K562 (cell line): ENCODE measurements around the gene MYO15B. TPM values are rescaled to one million over a fixed set of nuclear protein-coding genes. Genes with fewer than 3 reads are reported as not detected.

Experiments
- CBFA2T3 ChIP-seq: fragments of 450-650 bp; IDR thresholded peaks from 2 replicates; pipeline ENCODE4 v1.6.1; 2017
- CHD4 ChIP-seq: fragments of 200-600 bp; sonication (generic); IDR thresholded peaks from 3 replicates; pipeline ENCODE4 v1.6.1; 2012; ENCODE audit warnings: low read depth, mild to moderate bottlenecking, mixed read lengths, low read length, inconsistent platforms; ENCODE audit not compliant: insufficient read depth, insufficient replicate concordance, poor library complexity, severe bottlenecking
- CSDE1 ChIP-seq, 2 experiments: fragments of 450-650 bp; IDR thresholded peaks; 2 replicates each; pipeline ENCODE4 v1.6.1; 2016; ENCODE audit warnings: mild to moderate bottlenecking in 1 of 2
- ELF4 ChIP-seq: fragments of 450-650 bp; formaldehyde crosslinking; IDR thresholded peaks from 2 replicates; pipeline ENCODE4 v1.4.0; 2022; ENCODE audit warnings: missing genetic modification characterization
- GTF2E2 ChIP-seq: fragments of 200-800 bp; sonication (Bioruptor generic); IDR thresholded peaks from 2 replicates; pipeline ENCODE4 v1.6.1; 2016; ENCODE audit warnings: missing genetic modification characterization, missing compliant biosample characterization
- HNRNPLL ChIP-seq: fragments of 200-400 bp; formaldehyde crosslinking; IDR thresholded peaks from 2 replicates; pipeline ENCODE4 v1.6.1; 2017; ENCODE audit warnings: low read length, low read depth, mild to moderate bottlenecking; ENCODE audit not compliant: poor library complexity, severe bottlenecking
- NFRKB ChIP-seq: fragments of 450-650 bp; IDR thresholded peaks from 2 replicates; pipeline ENCODE4 v1.6.1; 2016; ENCODE audit warnings: low read depth
- NR1H2 ChIP-seq: sonication (generic); formaldehyde crosslinking; IDR thresholded peaks from 2 replicates; pipeline ENCODE4 v1.4.0; 2020; ENCODE audit warnings: mild to moderate bottlenecking, missing genetic modification reagents
- NR4A1 ChIP-seq, 2 experiments: fragments of 250-450 bp in 1 of 2; fragments of 450-650 bp in 1 of 2; sonication (Bioruptor Pico) in 1 of 2; IDR thresholded peaks; 2 replicates each; pipeline versions ENCODE4 v1.4.0 to v1.6.1; 2016 to 2020; ENCODE audit warnings: mild to moderate bottlenecking in 2 of 2, missing compliant biosample characterization in 1 of 2, missing genetic modification characterization in 1 of 2, moderate library complexity in 1 of 2
- PRPF4 ChIP-seq: fragments of 200-400 bp; formaldehyde crosslinking; IDR thresholded peaks from one replicate; pipeline ENCODE4 v1.6.1; 2017; ENCODE audit warnings: low read length, low read depth, mild to moderate bottlenecking; ENCODE audit not compliant: insufficient read depth, poor library complexity, severe bottlenecking
- RFX7 ChIP-seq: fragments of 250-450 bp; sonication (Bioruptor Pico); IDR thresholded peaks from 2 replicates; pipeline ENCODE4 v1.5.1; 2021; ENCODE audit warnings: mild to moderate bottlenecking
- SIN3B ChIP-seq: fragments of 450-650 bp; IDR thresholded peaks from 2 replicates; pipeline ENCODE4 v1.6.1; 2017; ENCODE audit warnings: low read depth, mild to moderate bottlenecking, moderate library complexity
- SMAD1 ChIP-seq: fragments of 150-350 bp; IDR thresholded peaks from 2 replicates; pipeline ENCODE4 v1.6.1; 2014; ENCODE audit warnings: low read length, low read depth; ENCODE audit not compliant: partially characterized antibody
- SNIP1 ChIP-seq: fragments of 450-650 bp; IDR thresholded peaks from 2 replicates; pipeline ENCODE4 v1.7.1; 2017; ENCODE audit warnings: low read depth, mild to moderate bottlenecking
- THRAP3 ChIP-seq: fragments of 450-650 bp; IDR thresholded peaks from 2 replicates; pipeline ENCODE4 v1.6.1; 2016; ENCODE audit warnings: mild to moderate bottlenecking, inconsistent platforms, borderline replicate concordance
- ZNF239 ChIP-seq: fragments of 250-450 bp; sonication (Bioruptor Pico); IDR thresholded peaks from 2 replicates; pipeline ENCODE4 v1.4.0; 2020; ENCODE audit warnings: mild to moderate bottlenecking
- polyA plus RNA-seq, 8 experiments: library from polyadenylated mRNA; depleted of rRNA in 4 of 8; stranded (reverse) in 5 of 8; unstranded in 3 of 8; fragments of >200 nt; fragmentation: Nextera tagmentation in 2 of 8; fragmentation: Illumina TruSeq in 1 of 8; extraction: Ambion mirVana in 2 of 8; extraction: Trizol in 1 of 8; gene quantifications; 2 replicates each; pipeline versions ENCODE4 v1.2.1 to v1.2.3, GENCODE V29; 2011 to 2014; ENCODE audit warnings: inconsistent platforms in 1 of 8, missing spikeins in 1 of 8
- total RNA-seq, 7 experiments: library from RNA; depleted of rRNA in 6 of 7; stranded (reverse); fragments of >200 nt in 6 of 7; fragmentation: Illumina TruSeq in 2 of 7; extraction: Trizol in 2 of 7; gene quantifications; 2 replicates each; pipeline versions ENCODE4 v1.2.1 to v1.2.3, GENCODE V29; 2011 to 2021; ENCODE audit warnings: low replicate concordance in 1 of 7
- TF ChIP-seq, protein P1 (sequence below): fragments of 450-650 bp; IDR thresholded peaks from 2 replicates; pipeline ENCODE4 v1.6.1; 2017; ENCODE audit warnings: mild to moderate bottlenecking, moderate library complexity
- TF ChIP-seq, protein P2 (sequence below): fragments of 450-650 bp; IDR thresholded peaks from 2 replicates; pipeline ENCODE4 v1.6.1; 2016; ENCODE audit warnings: missing biosample characterization, missing genetic modification characterization
- TF ChIP-seq, protein P3 (sequence below): fragments of 250-450 bp; sonication (Bioruptor Pico); IDR thresholded peaks from 2 replicates; pipeline ENCODE4 v1.8.0; 2021; ENCODE audit warnings: moderate library complexity, mild to moderate bottlenecking, inconsistent platforms
- TF ChIP-seq, protein P4 (sequence below): fragments of 450-650 bp; IDR thresholded peaks from 2 replicates; pipeline ENCODE4 v1.7.1; 2018; ENCODE audit warnings: mild to moderate bottlenecking, low read depth; ENCODE audit not compliant: partially characterized antibody

MYO15B gene
- total and polyA plus RNA-seq, 9 of the 15 experiments (the other 6 are each of a cell fraction or from before 2014, with no cell fraction given): 0.05 to 3.1 (median 0.83) TPM; not detected in 2

DNA sequence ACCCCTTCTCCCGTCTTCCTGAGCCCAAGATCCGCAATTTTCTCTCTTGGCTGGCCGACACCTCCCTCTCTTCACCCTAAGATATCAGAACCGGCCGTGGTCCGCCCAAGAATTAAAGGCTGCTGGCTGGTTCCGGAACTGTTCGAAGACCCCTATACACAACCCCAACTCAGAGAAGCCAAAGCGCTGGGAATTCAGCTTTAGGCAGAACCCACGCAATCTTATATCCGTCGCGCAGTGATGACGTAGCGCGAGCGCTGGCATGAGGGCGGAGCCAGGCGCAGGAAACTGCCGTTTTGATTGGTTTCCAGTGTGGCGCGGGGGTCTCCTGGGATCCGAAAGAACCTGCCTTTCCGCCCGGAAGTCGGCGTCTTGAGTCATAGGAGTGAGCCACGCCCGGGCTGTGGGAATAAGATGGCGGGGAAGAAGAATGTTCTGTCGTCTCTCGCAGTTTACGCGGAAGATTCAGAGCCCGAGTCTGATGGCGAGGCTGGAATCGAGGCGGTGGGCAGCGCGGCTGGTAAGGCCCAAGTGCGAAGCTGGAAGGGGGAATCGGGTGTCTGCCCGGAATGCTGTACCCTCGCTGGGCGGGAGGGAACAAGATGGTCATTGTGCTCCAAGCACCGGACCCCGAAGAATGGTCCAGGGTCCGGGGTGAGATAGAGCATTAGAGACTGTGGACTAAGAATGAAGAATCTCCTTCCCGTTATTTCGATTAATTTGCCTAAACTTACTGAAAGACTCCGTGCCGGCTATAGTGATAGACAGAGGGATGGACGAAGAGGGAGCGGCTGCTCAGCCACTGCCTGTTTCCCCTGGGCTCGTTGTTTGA, 79.6 kb downstream of the MYO15B start, which contains the start of the genes RECQL5 and SAP30BP (continued):
- TF ChIP-seq SIN3B: peak; percentile 99
- no peak for TF ChIP-seq NR4A1 (CRISPR knock-in tag; IDR thresholded peaks at IDR 0.05)
- TF ChIP-seq NR4A1 (tag; IDR thresholded peaks at IDR 0.05): no peak
- TF ChIP-seq, protein P1, sequence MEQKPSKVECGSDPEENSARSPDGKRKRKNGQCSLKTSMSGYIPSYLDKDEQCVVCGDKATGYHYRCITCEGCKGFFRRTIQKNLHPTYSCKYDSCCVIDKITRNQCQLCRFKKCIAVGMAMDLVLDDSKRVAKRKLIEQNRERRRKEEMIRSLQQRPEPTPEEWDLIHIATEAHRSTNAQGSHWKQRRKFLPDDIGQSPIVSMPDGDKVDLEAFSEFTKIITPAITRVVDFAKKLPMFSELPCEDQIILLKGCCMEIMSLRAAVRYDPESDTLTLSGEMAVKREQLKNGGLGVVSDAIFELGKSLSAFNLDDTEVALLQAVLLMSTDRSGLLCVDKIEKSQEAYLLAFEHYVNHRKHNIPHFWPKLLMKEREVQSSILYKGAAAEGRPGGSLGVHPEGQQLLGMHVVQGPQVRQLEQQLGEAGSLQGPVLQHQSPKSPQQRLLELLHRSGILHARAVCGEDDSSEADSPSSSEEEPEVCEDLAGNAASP: no peak
- no peak for TF ChIP-seq THRAP3
- 0 out of 2 replicates have a peak, but pooled peaks have one; percentile 32 for TF ChIP-seq GTF2E2 (tag)
- TF ChIP-seq PRPF4: no peak
- no peak for TF ChIP-seq SNIP1
- no peak for TF ChIP-seq HNRNPLL
- 0 out of 4 replicates have a peak, but pooled peaks of 1 of the 2 experiments have one; percentile 22 for TF ChIP-seq CSDE1 (IDR thresholded peaks at IDR 0.05)
- peak; percentile 70 for TF ChIP-seq SMAD1
- TF ChIP-seq, protein P2, sequence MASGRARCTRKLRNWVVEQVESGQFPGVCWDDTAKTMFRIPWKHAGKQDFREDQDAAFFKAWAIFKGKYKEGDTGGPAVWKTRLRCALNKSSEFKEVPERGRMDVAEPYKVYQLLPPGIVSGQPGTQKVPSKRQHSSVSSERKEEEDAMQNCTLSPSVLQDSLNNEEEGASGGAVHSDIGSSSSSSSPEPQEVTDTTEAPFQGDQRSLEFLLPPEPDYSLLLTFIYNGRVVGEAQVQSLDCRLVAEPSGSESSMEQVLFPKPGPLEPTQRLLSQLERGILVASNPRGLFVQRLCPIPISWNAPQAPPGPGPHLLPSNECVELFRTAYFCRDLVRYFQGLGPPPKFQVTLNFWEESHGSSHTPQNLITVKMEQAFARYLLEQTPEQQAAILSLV (tag): no peak
- TF ChIP-seq RFX7 (CRISPR knock-in tag): no peak
- TF ChIP-seq, protein P3, sequence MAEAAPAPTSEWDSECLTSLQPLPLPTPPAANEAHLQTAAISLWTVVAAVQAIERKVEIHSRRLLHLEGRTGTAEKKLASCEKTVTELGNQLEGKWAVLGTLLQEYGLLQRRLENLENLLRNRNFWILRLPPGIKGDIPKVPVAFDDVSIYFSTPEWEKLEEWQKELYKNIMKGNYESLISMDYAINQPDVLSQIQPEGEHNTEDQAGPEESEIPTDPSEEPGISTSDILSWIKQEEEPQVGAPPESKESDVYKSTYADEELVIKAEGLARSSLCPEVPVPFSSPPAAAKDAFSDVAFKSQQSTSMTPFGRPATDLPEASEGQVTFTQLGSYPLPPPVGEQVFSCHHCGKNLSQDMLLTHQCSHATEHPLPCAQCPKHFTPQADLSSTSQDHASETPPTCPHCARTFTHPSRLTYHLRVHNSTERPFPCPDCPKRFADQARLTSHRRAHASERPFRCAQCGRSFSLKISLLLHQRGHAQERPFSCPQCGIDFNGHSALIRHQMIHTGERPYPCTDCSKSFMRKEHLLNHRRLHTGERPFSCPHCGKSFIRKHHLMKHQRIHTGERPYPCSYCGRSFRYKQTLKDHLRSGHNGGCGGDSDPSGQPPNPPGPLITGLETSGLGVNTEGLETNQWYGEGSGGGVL (CRISPR knock-in tag): no peak
- no peak for TF ChIP-seq CHD4
- 0 out of 2 replicates have a peak, but pooled peaks have one; percentile 49 for TF ChIP-seq NFRKB
- no peak for TF ChIP-seq ZNF239 (CRISPR knock-in tag)
- TF ChIP-seq CBFA2T3: no peak
- TF ChIP-seq ELF4: no peak
- no peak for TF ChIP-seq NR1H2
- TF ChIP-seq, protein P4, sequence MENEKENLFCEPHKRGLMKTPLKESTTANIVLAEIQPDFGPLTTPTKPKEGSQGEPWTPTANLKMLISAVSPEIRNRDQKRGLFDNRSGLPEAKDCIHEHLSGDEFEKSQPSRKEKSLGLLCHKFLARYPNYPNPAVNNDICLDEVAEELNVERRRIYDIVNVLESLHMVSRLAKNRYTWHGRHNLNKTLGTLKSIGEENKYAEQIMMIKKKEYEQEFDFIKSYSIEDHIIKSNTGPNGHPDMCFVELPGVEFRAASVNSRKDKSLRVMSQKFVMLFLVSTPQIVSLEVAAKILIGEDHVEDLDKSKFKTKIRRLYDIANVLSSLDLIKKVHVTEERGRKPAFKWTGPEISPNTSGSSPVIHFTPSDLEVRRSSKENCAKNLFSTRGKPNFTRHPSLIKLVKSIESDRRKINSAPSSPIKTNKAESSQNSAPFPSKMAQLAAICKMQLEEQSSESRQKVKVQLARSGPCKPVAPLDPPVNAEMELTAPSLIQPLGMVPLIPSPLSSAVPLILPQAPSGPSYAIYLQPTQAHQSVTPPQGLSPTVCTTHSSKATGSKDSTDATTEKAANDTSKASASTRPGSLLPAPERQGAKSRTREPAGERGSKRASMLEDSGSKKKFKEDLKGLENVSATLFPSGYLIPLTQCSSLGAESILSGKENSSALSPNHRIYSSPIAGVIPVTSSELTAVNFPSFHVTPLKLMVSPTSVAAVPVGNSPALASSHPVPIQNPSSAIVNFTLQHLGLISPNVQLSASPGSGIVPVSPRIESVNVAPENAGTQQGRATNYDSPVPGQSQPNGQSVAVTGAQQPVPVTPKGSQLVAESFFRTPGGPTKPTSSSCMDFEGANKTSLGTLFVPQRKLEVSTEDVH: peak; percentile 94
